ENCODE measurements around the gene MYRF.

MYRF gene

GRCh38 chr11:61718621-61719302 lies 33.7 kb upstream of the MYRF start:
- no peak for TF ChIP-seq CTCF (IDR thresholded peaks at IDR 0.05; ENCODE audit: low read depth, low read length)
- DNase-seq (ENCODE audit: extremely low read depth, low read depth), result peak; percentile 27

- DNase-seq (ENCODE audit: extremely low read depth, low read depth), result no peak
- TF ChIP-seq CTCF (IDR thresholded peaks at IDR 0.05; ENCODE audit: low read depth, low read length), result no peak
These were observed 32.5 kb upstream of the MYRF start for GRCh38 chr11:61719978-61720377.

DNA sequence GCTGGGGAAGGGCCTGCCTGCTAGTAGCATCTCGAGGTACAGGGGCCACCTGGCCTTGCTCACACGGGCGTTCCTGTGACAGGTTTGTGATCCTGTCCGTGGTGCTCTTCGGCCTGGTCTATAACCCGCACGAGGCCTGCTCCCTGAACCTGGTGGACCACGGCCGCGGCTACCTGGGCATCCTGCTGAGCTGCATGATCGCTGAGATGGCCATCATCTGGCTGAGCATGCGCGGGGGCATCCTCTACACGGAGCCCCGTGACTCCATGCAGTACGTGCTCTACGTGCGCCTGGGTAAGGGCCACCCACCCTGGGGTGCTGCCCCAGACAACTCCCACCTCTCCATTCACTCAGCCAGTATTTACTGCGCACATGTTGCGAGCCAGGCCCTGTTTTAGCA lies 31.8 kb upstream of the MYRF start:
- no peak for DNase-seq (ENCODE audit: extremely low read depth, low read depth)
- no peak for TF ChIP-seq CTCF (IDR thresholded peaks at IDR 0.05; ENCODE audit: low read depth, low read length)

DNA sequence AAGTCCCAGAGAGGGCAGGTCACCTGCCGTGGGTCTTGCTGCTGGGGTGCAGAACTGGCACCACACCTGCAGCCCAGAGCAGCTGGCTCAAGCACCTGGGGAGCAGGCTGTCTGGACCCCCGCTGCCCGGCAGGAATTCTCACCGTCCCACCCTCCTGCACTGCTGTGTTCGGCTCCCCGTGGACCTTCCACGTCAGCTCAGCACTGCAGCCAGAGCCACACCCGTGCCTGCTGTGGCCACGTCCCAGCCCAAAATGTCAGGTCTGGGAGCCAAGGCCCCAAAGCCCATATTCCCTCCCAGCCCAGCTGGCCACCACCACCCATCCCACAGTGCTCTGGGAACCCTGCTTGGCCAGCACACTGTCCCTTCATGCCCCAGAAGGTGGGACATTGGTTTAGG lies 28.0 kb upstream of the MYRF start:
- TF ChIP-seq CTCF (IDR thresholded peaks at IDR 0.05; ENCODE audit: low read depth, low read length), result no peak
- no peak for DNase-seq (ENCODE audit: extremely low read depth, low read depth)

GRCh38 chr11:61725781-61726231 lies 26.6 kb upstream of the MYRF start:
- DNase-seq (ENCODE audit: extremely low read depth, low read depth), result no peak
- no peak for TF ChIP-seq CTCF (IDR thresholded peaks at IDR 0.05; ENCODE audit: low read depth, low read length)

DNA sequence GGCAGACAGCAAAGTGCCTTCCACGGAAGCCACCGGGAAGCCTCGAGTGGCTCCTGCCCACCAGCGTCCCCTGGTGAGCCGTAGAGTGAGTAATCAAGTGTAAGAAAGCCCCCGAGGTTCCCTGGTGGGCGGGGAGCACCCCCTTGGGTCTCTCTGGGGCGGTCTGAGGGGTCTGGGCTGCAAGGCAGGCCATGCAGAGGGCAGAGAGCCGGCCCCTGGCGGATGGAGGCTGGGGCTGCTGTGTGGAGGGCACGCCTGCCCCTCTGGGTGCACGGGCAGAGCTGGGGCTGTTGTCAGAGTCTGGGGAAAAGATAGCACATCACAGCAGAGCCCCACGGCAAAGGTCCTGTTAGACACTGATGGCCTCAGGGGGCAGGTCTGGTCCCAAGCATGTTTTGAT lies 25.7 kb upstream of the MYRF start:
- no peak for DNase-seq (ENCODE audit: extremely low read depth, low read depth)
- no peak for TF ChIP-seq CTCF (IDR thresholded peaks at IDR 0.05; ENCODE audit: low read depth, low read length)

GRCh38 chr11:61727401-61727811 lies 25.0 kb upstream of the MYRF start:
- no peak for DNase-seq (ENCODE audit: extremely low read depth, low read depth)
- no peak for TF ChIP-seq CTCF (IDR thresholded peaks at IDR 0.05; ENCODE audit: low read depth, low read length)

All from AG09319 (cell line).